Measurements from ENCODE around the gene DYSF.

DNA sequence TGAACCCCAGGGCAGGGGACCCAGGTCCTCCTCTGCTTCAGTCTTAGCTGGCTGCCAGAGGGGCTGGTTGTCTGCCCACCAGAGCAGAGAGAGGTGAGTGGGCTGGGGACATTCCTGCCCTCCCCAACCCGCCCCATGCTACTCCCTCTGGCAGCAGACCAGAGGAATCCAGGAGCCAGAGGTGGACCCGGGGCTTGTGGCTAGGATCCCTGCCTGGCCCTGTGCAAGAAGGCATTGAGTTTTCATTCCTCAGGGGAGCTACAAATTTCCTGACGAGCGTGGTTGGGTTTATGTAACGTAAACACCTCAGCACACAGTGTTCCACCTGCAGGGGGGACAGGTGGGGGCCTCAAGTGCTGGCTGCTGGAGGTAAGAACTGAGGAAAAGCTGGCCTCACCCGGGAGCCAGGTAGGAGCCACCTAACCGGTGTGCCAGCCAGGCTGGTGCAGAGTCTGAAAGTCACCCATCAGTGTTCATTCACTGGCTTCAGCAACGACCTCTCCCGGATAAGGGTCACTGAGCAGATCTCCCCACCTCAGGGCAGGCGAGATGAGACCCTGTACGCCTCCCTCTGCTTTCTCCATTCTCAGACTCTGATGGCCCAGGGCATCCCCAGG is 246.8 kb downstream of the DYSF start:
- TF ChIP-seq, protein P1, sequence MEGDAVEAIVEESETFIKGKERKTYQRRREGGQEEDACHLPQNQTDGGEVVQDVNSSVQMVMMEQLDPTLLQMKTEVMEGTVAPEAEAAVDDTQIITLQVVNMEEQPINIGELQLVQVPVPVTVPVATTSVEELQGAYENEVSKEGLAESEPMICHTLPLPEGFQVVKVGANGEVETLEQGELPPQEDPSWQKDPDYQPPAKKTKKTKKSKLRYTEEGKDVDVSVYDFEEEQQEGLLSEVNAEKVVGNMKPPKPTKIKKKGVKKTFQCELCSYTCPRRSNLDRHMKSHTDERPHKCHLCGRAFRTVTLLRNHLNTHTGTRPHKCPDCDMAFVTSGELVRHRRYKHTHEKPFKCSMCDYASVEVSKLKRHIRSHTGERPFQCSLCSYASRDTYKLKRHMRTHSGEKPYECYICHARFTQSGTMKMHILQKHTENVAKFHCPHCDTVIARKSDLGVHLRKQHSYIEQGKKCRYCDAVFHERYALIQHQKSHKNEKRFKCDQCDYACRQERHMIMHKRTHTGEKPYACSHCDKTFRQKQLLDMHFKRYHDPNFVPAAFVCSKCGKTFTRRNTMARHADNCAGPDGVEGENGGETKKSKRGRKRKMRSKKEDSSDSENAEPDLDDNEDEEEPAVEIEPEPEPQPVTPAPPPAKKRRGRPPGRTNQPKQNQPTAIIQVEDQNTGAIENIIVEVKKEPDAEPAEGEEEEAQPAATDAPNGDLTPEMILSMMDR (IDR thresholded peaks at IDR 0.05; ENCODE audit: low read depth, low read length, poor library complexity, severe bottlenecking) = no peak
- TF ChIP-seq EZH2phosphoT487 (IDR thresholded peaks at IDR 0.05; ENCODE audit: borderline replicate concordance, low read length) = no peak
